K562 (cell line): Measurements from ENCODE around the gene GRIA4. TPM values are rescaled to one million over a fixed set of nuclear protein-coding genes. Genes with fewer than 3 reads are reported as not detected.

ENCODE experiments used
- ATAC-seq: fragments of 200-7000 bp; cut with Tn5 transposase; 3 replicates; pipeline ENCODE4 v1.9.1; 2020; ENCODE audit warnings: moderate library complexity
- BruUV-seq: library from RNA; stranded (reverse); fragments of 400-500 nt; replicated peaks from 2 replicates; lab custom pipeline; 2021; lab: Mats Ljungman, UMichigan
- CTCF ChIA-PET: fragments of 300-600 bp; formaldehyde crosslinking; extraction: SDS; loops from one replicate; lab custom pipeline; 2021; ENCODE audit warnings: low intra/inter-chr PET ratio; lab: Yijun Ruan, JAX
- POLR2A ChIA-PET: fragments of 300-600, 350-650 bp; sonication (Branson Sonifier 250); formaldehyde crosslinking; extraction: SDS; loops from one replicate; lab custom pipeline; 2021; ENCODE audit warnings: antibody characterized with exemption, inconsistent platforms; lab: Yijun Ruan, JAX
- DNase-seq, 4 experiments: peaks; one replicate each; pipeline versions ENCODE4 v3.0.0 to v3.0.0-alpha.2; 2011 to 2018; ENCODE audit warnings: low spot score in 3 of 4, mixed read lengths in 3 of 4; ENCODE audit errors: extremely low read depth in 1 of 4
- FAIRE-seq: peaks from 2 replicates; lab custom pipeline; 2011; peaks lifted over from hg19 to GRCh38; lab: Jason Lieb, UNC
- H2AFZ ChIP-seq: 2 replicates; pipeline ENCODE4 v1.6.0; 2011; ENCODE audit warnings: low read depth, low read length, control low read depth, inconsistent platforms
- H3K27ac ChIP-seq: fragments of 200-600 bp; 3 replicates; pipeline ENCODE4 v1.8.0; 2011; ENCODE audit warnings: low read depth, mild to moderate bottlenecking, control low read depth, inconsistent platforms, low read length, moderate library complexity, mixed read lengths; ENCODE audit errors: extremely low read depth
- H3K27me3 ChIP-seq, 2 experiments: fragments of 300-600 bp in 1 of 2; 2 replicates in 1 of 2; 3 replicates in 1 of 2; pipeline versions ENCODE4 v1.6.0 to v1.8.0; 2011; ENCODE audit warnings: inconsistent platforms in 2 of 2, low read length in 2 of 2, mild to moderate bottlenecking in 1 of 2, mixed read lengths in 1 of 2, moderate library complexity in 1 of 2; ENCODE audit not compliant: control insufficient read depth in 2 of 2, insufficient read depth in 2 of 2
- H3K36me3 ChIP-seq: fragments of 300-600 bp; 3 replicates; pipeline ENCODE4 v1.8.0; 2011; ENCODE audit warnings: mild to moderate bottlenecking, low read length, inconsistent platforms; ENCODE audit not compliant: control insufficient read depth, insufficient read depth
- H3K4me1 ChIP-seq, 2 experiments: fragments of 200-600 bp in 1 of 2; replicated peaks in 1 of 2; 2 replicates in 1 of 2; 3 replicates in 1 of 2; pipeline versions ENCODE4 v1.5.1 to v1.8.0; 2011; ENCODE audit warnings: inconsistent platforms in 2 of 2, low read length in 2 of 2, mild to moderate bottlenecking in 1 of 2, mixed read lengths in 1 of 2, moderate library complexity in 1 of 2; ENCODE audit not compliant: control insufficient read depth in 2 of 2, insufficient read depth in 2 of 2
- H3K4me2 ChIP-seq: 2 replicates; pipeline ENCODE4 v1.6.1; 2011; ENCODE audit warnings: low read length, control low read depth, inconsistent platforms, mixed read lengths; ENCODE audit not compliant: insufficient read depth
- H3K4me3 ChIP-seq: fragments of 200-600 bp; sonication (generic), shearing (Covaris generic); 2 replicates; pipeline ENCODE4 v1.5.1; 2016; ENCODE audit warnings: control low read depth, inconsistent platforms
- H3K79me2 ChIP-seq: fragments of 200-600 bp; 3 replicates; pipeline ENCODE4 v1.8.0; 2011; ENCODE audit warnings: low read length, inconsistent platforms; ENCODE audit not compliant: control insufficient read depth, insufficient read depth
- H3K9ac ChIP-seq, 2 experiments: 2 replicates each; pipeline versions ENCODE4 v1.6.0 to v1.6.1; 2011; ENCODE audit warnings: low read depth in 2 of 2, low read length in 2 of 2, control low read depth in 1 of 2, inconsistent platforms in 1 of 2, mild to moderate bottlenecking in 1 of 2, mixed read lengths in 1 of 2; ENCODE audit not compliant: insufficient read depth in 1 of 2
- H3K9me1 ChIP-seq: one replicate; pipeline ENCODE4 v1.6.0; 2011; ENCODE audit warnings: inconsistent platforms, mild to moderate bottlenecking, low read length, moderate library complexity; ENCODE audit not compliant: control insufficient read depth, insufficient read depth
- H3K9me3 ChIP-seq: replicated peaks from 2 replicates; pipeline ENCODE4 v1.5.1; 2011; ENCODE audit warnings: low read depth, low read length, inconsistent platforms; ENCODE audit not compliant: control insufficient read depth, insufficient read depth
- H4K20me1 ChIP-seq: replicated peaks from 2 replicates; pipeline ENCODE4 v1.6.1; 2011; ENCODE audit warnings: low read length, inconsistent platforms, mixed read lengths; ENCODE audit not compliant: control insufficient read depth, insufficient read depth
- ATF1 ChIP-seq, 2 experiments: fragments of 450-650 bp in 1 of 2; IDR thresholded peaks; 2 replicates each; pipeline ENCODE4 v1.6.1; 2016; ENCODE audit warnings: missing compliant biosample characterization in 1 of 2, missing genetic modification characterization in 1 of 2
- HDAC3 ChIP-seq: fragments of 450-650 bp; IDR thresholded peaks from 2 replicates; pipeline ENCODE4 v1.6.1; 2018; ENCODE audit warnings: borderline replicate concordance, mild to moderate bottlenecking, moderate library complexity; ENCODE audit not compliant: partially characterized antibody
- TRIM28 ChIP-seq: fragments of 450-650 bp; IDR thresholded peaks from 2 replicates; pipeline ENCODE4 v1.6.1; 2017
- WHSC1 ChIP-seq: IDR thresholded peaks from one replicate; pipeline ENCODE4 v1.6.1; 2012; ENCODE audit warnings: low read length, control low read depth, inconsistent platforms
- WGBS: fragments of 100-300 bp; shearing (Covaris generic); methylation state at CpG from one replicate; pipeline ENCODE4 v1.1.6; 2016; ENCODE audit warnings: low coverage, mixed read lengths; ENCODE audit not compliant: insufficient coverage; ENCODE audit errors: missing lambda C conversion rate; 5-methylcytosine and 5-hydroxymethylcytosine counted together
- in situ Hi-C: fragments of 300-500 bp; cut with MboI; formaldehyde crosslinking; loops from 4 replicates; pipeline ENCODE4 v1.15.0; 2018; ENCODE audit warnings: inconsistent platforms, mixed read lengths
- intact Hi-C: fragments of 100-400 bp; cut with micrococcal nuclease; formaldehyde crosslinking; loops from 2 replicates; pipeline ENCODE4 v1.14.2; 2022
- polyA plus RNA-seq, 8 experiments: library from polyadenylated mRNA; depleted of rRNA in 4 of 8; stranded (reverse) in 5 of 8; unstranded in 3 of 8; fragments of >200 nt; fragmentation: Nextera tagmentation in 2 of 8; fragmentation: Illumina TruSeq in 1 of 8; extraction: Ambion mirVana in 2 of 8; extraction: Trizol in 1 of 8; gene quantifications; 2 replicates each; pipeline versions ENCODE4 v1.2.1 to v1.2.3, GENCODE V29; 2011 to 2014; ENCODE audit warnings: inconsistent platforms in 1 of 8, missing spikeins in 1 of 8
- total RNA-seq, 7 experiments: library from RNA; depleted of rRNA in 6 of 7; stranded (reverse); fragments of >200 nt in 6 of 7; fragmentation: Illumina TruSeq in 2 of 7; extraction: Trizol in 2 of 7; gene quantifications; 2 replicates each; pipeline versions ENCODE4 v1.2.1 to v1.2.3, GENCODE V29; 2011 to 2021; ENCODE audit warnings: low replicate concordance in 1 of 7
- TF ChIP-seq, protein P1 (sequence below): IDR thresholded peaks from 2 replicates; pipeline ENCODE4 v1.6.1; 2011; ENCODE audit warnings: borderline replicate concordance, low read depth, mild to moderate bottlenecking, moderate library complexity, low read length; ENCODE audit not compliant: insufficient read depth, poor library complexity, severe bottlenecking
- TF ChIP-seq, protein P2 (sequence below): fragments of 200-800 bp; sonication (Bioruptor generic); IDR thresholded peaks from 2 replicates; pipeline ENCODE4 v1.6.1; 2016; ENCODE audit warnings: missing genetic modification characterization, missing compliant biosample characterization
- TF ChIP-seq, protein P3 (sequence below): sonication (generic); formaldehyde crosslinking; IDR thresholded peaks from 2 replicates; pipeline ENCODE4 v1.8.0; 2022; ENCODE audit warnings: missing genetic modification reagents, mild to moderate bottlenecking, borderline replicate concordance

GRIA4 gene
- total and polyA plus RNA-seq, 9 of the 15 experiments (the other 6 are each of a cell fraction or from before 2014, with no cell fraction given) = not detected

DNA sequence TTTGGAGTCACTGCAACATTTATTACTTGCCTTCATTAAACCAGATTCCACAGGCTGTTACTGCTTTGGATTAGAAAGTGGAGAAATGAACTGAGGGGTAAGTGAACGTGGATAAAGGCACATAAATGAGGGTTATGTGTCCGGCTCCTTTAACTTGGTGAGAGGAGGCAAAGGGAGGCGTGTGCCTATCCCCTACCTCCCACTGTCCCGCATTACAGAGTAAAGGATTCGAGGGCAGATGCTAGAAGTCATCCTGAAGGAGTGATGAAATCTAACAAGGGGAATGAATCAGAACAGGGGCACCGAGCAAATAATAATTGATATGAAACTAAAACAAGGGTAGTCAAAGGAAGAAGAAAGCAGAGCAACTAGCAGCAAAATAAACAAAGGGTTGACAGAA, 147.2 kb downstream of the GRIA4 start:
- Histone ChIP-seq H3K27me3 (no peaks in the 10 kb centered on the region), H3K9ac (no peak overlapping the region), H4K20me1 (no peaks in the 10 kb centered on the region), H3K9me3 (0 out of 2 replicates have a peak, but pooled peaks cover 2% of the 10 kb centered on the region), H3K4me2 (no peak overlapping the region), H2AFZ (no peak overlapping the region), H3K79me2 (no peaks in the 10 kb centered on the region), H3K4me1 (no peaks in the 10 kb centered on the region), H3K9me1 (no peaks in the 10 kb centered on the region), H3K27ac (no peak overlapping the region), H3K4me3 (no peak overlapping the region), H3K36me3 (no peaks in the 10 kb centered on the region)
- ChIA-PET CTCF (no interaction called here), POLR2A (no interaction called here)
- no TSS peak for BruUV-seq
- no peak for FAIRE-seq
- intact Hi-C loops (no loop called here), in situ Hi-C loops (no loop called here)
- 2% methylated on average over 6 of the region's 6 CpGs for WGBS
- TF ChIP-seq, protein P1, sequence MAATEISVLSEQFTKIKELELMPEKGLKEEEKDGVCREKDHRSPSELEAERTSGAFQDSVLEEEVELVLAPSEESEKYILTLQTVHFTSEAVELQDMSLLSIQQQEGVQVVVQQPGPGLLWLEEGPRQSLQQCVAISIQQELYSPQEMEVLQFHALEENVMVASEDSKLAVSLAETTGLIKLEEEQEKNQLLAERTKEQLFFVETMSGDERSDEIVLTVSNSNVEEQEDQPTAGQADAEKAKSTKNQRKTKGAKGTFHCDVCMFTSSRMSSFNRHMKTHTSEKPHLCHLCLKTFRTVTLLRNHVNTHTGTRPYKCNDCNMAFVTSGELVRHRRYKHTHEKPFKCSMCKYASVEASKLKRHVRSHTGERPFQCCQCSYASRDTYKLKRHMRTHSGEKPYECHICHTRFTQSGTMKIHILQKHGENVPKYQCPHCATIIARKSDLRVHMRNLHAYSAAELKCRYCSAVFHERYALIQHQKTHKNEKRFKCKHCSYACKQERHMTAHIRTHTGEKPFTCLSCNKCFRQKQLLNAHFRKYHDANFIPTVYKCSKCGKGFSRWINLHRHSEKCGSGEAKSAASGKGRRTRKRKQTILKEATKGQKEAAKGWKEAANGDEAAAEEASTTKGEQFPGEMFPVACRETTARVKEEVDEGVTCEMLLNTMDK = no peak
- no peak for TF ChIP-seq WHSC1
- TF ChIP-seq, protein P2, sequence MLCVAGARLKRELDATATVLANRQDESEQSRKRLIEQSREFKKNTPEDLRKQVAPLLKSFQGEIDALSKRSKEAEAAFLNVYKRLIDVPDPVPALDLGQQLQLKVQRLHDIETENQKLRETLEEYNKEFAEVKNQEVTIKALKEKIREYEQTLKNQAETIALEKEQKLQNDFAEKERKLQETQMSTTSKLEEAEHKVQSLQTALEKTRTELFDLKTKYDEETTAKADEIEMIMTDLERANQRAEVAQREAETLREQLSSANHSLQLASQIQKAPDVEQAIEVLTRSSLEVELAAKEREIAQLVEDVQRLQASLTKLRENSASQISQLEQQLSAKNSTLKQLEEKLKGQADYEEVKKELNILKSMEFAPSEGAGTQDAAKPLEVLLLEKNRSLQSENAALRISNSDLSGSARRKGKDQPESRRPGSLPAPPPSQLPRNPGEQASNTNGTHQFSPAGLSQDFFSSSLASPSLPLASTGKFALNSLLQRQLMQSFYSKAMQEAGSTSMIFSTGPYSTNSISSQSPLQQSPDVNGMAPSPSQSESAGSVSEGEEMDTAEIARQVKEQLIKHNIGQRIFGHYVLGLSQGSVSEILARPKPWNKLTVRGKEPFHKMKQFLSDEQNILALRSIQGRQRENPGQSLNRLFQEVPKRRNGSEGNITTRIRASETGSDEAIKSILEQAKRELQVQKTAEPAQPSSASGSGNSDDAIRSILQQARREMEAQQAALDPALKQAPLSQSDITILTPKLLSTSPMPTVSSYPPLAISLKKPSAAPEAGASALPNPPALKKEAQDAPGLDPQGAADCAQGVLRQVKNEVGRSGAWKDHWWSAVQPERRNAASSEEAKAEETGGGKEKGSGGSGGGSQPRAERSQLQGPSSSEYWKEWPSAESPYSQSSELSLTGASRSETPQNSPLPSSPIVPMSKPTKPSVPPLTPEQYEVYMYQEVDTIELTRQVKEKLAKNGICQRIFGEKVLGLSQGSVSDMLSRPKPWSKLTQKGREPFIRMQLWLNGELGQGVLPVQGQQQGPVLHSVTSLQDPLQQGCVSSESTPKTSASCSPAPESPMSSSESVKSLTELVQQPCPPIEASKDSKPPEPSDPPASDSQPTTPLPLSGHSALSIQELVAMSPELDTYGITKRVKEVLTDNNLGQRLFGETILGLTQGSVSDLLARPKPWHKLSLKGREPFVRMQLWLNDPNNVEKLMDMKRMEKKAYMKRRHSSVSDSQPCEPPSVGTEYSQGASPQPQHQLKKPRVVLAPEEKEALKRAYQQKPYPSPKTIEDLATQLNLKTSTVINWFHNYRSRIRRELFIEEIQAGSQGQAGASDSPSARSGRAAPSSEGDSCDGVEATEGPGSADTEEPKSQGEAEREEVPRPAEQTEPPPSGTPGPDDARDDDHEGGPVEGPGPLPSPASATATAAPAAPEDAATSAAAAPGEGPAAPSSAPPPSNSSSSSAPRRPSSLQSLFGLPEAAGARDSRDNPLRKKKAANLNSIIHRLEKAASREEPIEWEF (CRISPR knock-in tag) = no peak
- TF ChIP-seq ATF1 (CRISPR knock-in tag; IDR thresholded peaks at IDR 0.05) = no peak
- TF ChIP-seq ATF1 (tag; IDR thresholded peaks at IDR 0.05) = no peak
- TF ChIP-seq, protein P3, sequence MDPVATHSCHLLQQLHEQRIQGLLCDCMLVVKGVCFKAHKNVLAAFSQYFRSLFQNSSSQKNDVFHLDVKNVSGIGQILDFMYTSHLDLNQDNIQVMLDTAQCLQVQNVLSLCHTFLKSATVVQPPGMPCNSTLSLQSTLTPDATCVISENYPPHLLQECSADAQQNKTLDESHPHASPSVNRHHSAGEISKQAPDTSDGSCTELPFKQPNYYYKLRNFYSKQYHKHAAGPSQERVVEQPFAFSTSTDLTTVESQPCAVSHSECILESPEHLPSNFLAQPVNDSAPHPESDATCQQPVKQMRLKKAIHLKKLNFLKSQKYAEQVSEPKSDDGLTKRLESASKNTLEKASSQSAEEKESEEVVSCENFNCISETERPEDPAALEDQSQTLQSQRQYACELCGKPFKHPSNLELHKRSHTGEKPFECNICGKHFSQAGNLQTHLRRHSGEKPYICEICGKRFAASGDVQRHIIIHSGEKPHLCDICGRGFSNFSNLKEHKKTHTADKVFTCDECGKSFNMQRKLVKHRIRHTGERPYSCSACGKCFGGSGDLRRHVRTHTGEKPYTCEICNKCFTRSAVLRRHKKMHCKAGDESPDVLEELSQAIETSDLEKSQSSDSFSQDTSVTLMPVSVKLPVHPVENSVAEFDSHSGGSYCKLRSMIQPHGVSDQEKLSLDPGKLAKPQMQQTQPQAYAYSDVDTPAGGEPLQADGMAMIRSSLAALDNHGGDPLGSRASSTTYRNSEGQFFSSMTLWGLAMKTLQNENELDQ = no peak
- TF ChIP-seq TRIM28 = no peak
- no peak for TF ChIP-seq HDAC3
- DNase-seq = no peak
- no peak for ATAC-seq
